Measurements from ENCODE around the gene RSF1. TPM values are rescaled to one million over a fixed set of nuclear protein-coding genes. Genes with fewer than 3 reads are reported as not detected.

The RSF1 gene
- total RNA-seq, 1 experiment from 2014 or later: 79.8 TPM

GRCh38 chr11:77665240-77665965 lies 155.1 kb downstream of the RSF1 start:
- CTCF ChIA-PET: no interaction called here
- Mint-ChIP-seq H3K36me3 (peaks cover 28% of the 10 kb centered on the region), H3K9me3 (no peaks in the 10 kb centered on the region), H3K4me1 (no peaks in the 10 kb centered on the region), H3K4me3 (no peak overlapping the region), H3K27me3 (ENCODE audit: low read depth) (no peaks in the 10 kb centered on the region), H3K27ac (no peak overlapping the region)
- no peak for TF ChIP-seq ZMAT4 (CRISPR knock-in tag; IDR thresholded peaks at IDR 0.05)
- TF ChIP-seq MXD4 (CRISPR knock-in tag; IDR thresholded peaks at IDR 0.05; ENCODE audit: borderline replicate concordance): no peak
- no peak for TF ChIP-seq FOXK1 (CRISPR knock-in tag; IDR thresholded peaks at IDR 0.05)
- no peak for TF ChIP-seq NR3C1 (CRISPR knock-in tag; conservative IDR thresholded peaks at IDR 0.05; ENCODE audit: low read depth)
- no peak for TF ChIP-seq SP1 (CRISPR knock-in tag; conservative IDR thresholded peaks at IDR 0.05)
- no peak for TF ChIP-seq ZNF317 (CRISPR knock-in tag; IDR thresholded peaks at IDR 0.05; ENCODE audit: borderline replicate concordance, low read depth)
- no peak for TF ChIP-seq SMAD4 (CRISPR knock-in tag; IDR thresholded peaks at IDR 0.05)
- no peak for TF ChIP-seq AFF4 (CRISPR knock-in tag; IDR thresholded peaks at IDR 0.05; ENCODE audit: borderline replicate concordance)
- TF ChIP-seq TEAD4 (CRISPR knock-in tag; IDR thresholded peaks at IDR 0.05): no peak
- DNase-seq (ENCODE audit: low spot score) (no peak), ATAC-seq (no peak)
- POLR2A ChIA-PET: no interaction called here

DNA sequence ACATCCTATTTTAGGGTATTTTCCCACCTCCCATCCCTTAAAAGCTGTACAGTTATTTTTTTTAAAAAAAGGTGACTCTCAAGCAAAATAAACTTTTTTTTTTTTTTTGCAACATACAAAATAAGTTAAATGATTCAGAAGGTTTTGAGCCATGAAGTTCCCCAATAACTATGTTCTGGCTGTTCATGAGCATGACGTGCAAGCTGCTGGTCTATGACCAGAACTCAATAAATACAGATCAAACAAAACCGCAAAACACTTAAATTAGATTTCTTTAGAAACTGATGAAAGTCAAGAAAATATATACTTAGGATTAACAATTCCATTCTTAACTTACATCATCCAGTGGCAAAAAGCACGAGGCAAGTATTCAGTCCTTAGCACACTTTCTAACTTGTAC lies 158.9 kb downstream of the RSF1 start:
- H3K9me3 Mint-ChIP-seq: no peaks in the 10 kb centered on the region; the same call in 1 of the 2 replicates
- no peaks in the 10 kb centered on the region for H3K27me3 Mint-ChIP-seq (ENCODE audit: low read depth)
- TF ChIP-seq RELA (CRISPR knock-in tag; IDR thresholded peaks at IDR 0.05; ENCODE audit: borderline replicate concordance) (no peak), ZMAT4 (CRISPR knock-in tag; IDR thresholded peaks at IDR 0.05) (no peak), PREB (CRISPR knock-in tag; IDR thresholded peaks at IDR 0.05; ENCODE audit: borderline replicate concordance) (no peak), ZNF232 (CRISPR knock-in tag; IDR thresholded peaks at IDR 0.05) (no peak), E2F1 (CRISPR knock-in tag; IDR thresholded peaks at IDR 0.05) (no peak), NR3C1 (CRISPR knock-in tag; conservative IDR thresholded peaks at IDR 0.05; ENCODE audit: low read depth) (no peak), OVOL2 (CRISPR knock-in tag; IDR thresholded peaks at IDR 0.05; ENCODE audit: borderline replicate concordance) (no peak), ESRRA (CRISPR knock-in tag; IDR thresholded peaks at IDR 0.05; ENCODE audit: borderline replicate concordance) (no peak), GABPB1 (CRISPR knock-in tag; IDR thresholded peaks at IDR 0.05) (no peak)
- TF ChIP-seq, protein P1, sequence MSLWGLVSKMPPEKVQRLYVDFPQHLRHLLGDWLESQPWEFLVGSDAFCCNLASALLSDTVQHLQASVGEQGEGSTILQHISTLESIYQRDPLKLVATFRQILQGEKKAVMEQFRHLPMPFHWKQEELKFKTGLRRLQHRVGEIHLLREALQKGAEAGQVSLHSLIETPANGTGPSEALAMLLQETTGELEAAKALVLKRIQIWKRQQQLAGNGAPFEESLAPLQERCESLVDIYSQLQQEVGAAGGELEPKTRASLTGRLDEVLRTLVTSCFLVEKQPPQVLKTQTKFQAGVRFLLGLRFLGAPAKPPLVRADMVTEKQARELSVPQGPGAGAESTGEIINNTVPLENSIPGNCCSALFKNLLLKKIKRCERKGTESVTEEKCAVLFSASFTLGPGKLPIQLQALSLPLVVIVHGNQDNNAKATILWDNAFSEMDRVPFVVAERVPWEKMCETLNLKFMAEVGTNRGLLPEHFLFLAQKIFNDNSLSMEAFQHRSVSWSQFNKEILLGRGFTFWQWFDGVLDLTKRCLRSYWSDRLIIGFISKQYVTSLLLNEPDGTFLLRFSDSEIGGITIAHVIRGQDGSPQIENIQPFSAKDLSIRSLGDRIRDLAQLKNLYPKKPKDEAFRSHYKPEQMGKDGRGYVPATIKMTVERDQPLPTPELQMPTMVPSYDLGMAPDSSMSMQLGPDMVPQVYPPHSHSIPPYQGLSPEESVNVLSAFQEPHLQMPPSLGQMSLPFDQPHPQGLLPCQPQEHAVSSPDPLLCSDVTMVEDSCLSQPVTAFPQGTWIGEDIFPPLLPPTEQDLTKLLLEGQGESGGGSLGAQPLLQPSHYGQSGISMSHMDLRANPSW (CRISPR knock-in tag; conservative IDR thresholded peaks at IDR 0.05; ENCODE audit: low read depth): no peak
- TF ChIP-seq, protein P2, sequence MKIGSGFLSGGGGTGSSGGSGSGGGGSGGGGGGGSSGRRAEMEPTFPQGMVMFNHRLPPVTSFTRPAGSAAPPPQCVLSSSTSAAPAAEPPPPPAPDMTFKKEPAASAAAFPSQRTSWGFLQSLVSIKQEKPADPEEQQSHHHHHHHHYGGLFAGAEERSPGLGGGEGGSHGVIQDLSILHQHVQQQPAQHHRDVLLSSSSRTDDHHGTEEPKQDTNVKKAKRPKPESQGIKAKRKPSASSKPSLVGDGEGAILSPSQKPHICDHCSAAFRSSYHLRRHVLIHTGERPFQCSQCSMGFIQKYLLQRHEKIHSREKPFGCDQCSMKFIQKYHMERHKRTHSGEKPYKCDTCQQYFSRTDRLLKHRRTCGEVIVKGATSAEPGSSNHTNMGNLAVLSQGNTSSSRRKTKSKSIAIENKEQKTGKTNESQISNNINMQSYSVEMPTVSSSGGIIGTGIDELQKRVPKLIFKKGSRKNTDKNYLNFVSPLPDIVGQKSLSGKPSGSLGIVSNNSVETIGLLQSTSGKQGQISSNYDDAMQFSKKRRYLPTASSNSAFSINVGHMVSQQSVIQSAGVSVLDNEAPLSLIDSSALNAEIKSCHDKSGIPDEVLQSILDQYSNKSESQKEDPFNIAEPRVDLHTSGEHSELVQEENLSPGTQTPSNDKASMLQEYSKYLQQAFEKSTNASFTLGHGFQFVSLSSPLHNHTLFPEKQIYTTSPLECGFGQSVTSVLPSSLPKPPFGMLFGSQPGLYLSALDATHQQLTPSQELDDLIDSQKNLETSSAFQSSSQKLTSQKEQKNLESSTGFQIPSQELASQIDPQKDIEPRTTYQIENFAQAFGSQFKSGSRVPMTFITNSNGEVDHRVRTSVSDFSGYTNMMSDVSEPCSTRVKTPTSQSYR (CRISPR knock-in tag; IDR thresholded peaks at IDR 0.05): no peak
- TF ChIP-seq, protein P3, sequence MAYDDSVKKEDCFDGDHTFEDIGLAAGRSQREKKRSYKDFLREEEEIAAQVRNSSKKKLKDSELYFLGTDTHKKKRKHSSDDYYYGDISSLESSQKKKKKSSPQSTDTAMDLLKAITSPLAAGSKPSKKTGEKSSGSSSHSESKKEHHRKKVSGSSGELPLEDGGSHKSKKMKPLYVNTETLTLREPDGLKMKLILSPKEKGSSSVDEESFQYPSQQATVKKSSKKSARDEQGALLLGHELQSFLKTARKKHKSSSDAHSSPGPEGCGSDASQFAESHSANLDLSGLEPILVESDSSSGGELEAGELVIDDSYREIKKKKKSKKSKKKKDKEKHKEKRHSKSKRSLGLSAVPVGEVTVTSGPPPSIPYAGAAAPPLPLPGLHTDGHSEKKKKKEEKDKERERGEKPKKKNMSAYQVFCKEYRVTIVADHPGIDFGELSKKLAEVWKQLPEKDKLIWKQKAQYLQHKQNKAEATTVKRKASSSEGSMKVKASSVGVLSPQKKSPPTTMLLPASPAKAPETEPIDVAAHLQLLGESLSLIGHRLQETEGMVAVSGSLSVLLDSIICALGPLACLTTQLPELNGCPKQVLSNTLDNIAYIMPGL (CRISPR knock-in tag; IDR thresholded peaks at IDR 0.05): no peak

More for the DNA sequence above, 158.9 kb downstream of the RSF1 start:
- ChIA-PET CTCF (no interaction called here), POLR2A (no interaction called here)
- no peak for ATAC-seq
- H3K27ac Mint-ChIP-seq: no peak overlapping the region
- DNase-seq (ENCODE audit: low spot score): no peak
- H3K4me3 Mint-ChIP-seq: no peak overlapping the region
- H3K4me1 Mint-ChIP-seq: no peaks in the 10 kb centered on the region
- peaks cover under 1% of the 10 kb centered on the region for H3K36me3 Mint-ChIP-seq

Data from WTC11 (cell line).